ENCODE measurements around the gene ASL. TPM values are rescaled to one million over a fixed set of nuclear protein-coding genes. Genes with fewer than 3 reads are reported as not detected.
"Not testable (repeated sequence)": the region's sequence is repeated elsewhere in the genome, so short reads cannot be mapped to it uniquely, and the experiment has no call there.

The ASL gene
- total RNA-seq, 2 donors from 2014 or later: 37.8 to 47.9 TPM

- H3K27ac Mint-ChIP-seq: no peak overlapping the region
- H3K27me3 Mint-ChIP-seq (ENCODE audit: insufficient read depth): no peaks in the 10 kb centered on the region
- Histone ChIP-seq H3K4me1 (ENCODE audit: control insufficient read depth, insufficient read depth, low read length) (no peaks in the 10 kb centered on the region), H3K36me3 (ENCODE audit: control insufficient read depth, insufficient read depth, low read length) (no peaks in the 10 kb centered on the region), H3K27me3 (ENCODE audit: control insufficient read depth, insufficient read depth, low read length, poor library complexity, severe bottlenecking) (no peaks in the 10 kb centered on the region), H3K27ac (ENCODE audit: low read depth, low read length) (no peak overlapping the region), H3K9ac (ENCODE audit: extremely low read depth, low read length, poor library complexity, severe bottlenecking) (no peak overlapping the region), H3K4me3 (ENCODE audit: low read length) (no peak overlapping the region), H3K9me3 (ENCODE audit: control insufficient read depth, low read length) (peaks cover 4% of the 10 kb centered on the region)
- WGBS, 2 experiments (ENCODE audit: insufficient coverage in 1 of 2, insufficient read length in 1 of 2): 93 to 94% methylated on average over 5 of the region's 5 CpGs
- no peak overlapping the region for H3K4me3 Mint-ChIP-seq
- no peak for DNase-seq
- no peak for TF ChIP-seq CTCF (conservative IDR thresholded peaks at IDR 0.05)
- no peaks in the 10 kb centered on the region for H3K4me1 Mint-ChIP-seq
- peaks cover 2% of the 10 kb centered on the region for H3K9me3 Mint-ChIP-seq
- H3K36me3 Mint-ChIP-seq (ENCODE audit: low read depth): peaks cover 3% of the 10 kb centered on the region
These were observed 29.7 kb downstream of the ASL start for GRCh38 chr7:66105263-66105748.

GRCh38 chr7:66108410-66108809, 32.8 kb downstream of the ASL start:
- H3K9me3 Mint-ChIP-seq; H3K9ac ChIP-seq (ENCODE audit: extremely low read depth, low read length, poor library complexity, severe bottlenecking); H3K36me3 ChIP-seq (ENCODE audit: control insufficient read depth, insufficient read depth, low read length); H3K27me3 Mint-ChIP-seq (ENCODE audit: insufficient read depth); H3K4me3 ChIP-seq (ENCODE audit: low read length); H3K36me3 Mint-ChIP-seq (ENCODE audit: low read depth); DNase-seq; H3K27ac Mint-ChIP-seq; H3K9me3 ChIP-seq (ENCODE audit: control insufficient read depth, low read length); H3K4me1 ChIP-seq (ENCODE audit: control insufficient read depth, insufficient read depth, low read length); H3K4me3 Mint-ChIP-seq; H3K27ac ChIP-seq (ENCODE audit: low read depth, low read length); H3K27me3 ChIP-seq (ENCODE audit: control insufficient read depth, insufficient read depth, low read length, poor library complexity, severe bottlenecking); H3K4me1 Mint-ChIP-seq: not testable (repeated sequence)
- 86 to 94% methylated on average over 4 to 5 of the region's 5 CpGs for WGBS, 2 experiments (ENCODE audit: insufficient coverage in 1 of 2, insufficient read length in 1 of 2)

- H3K27ac Mint-ChIP-seq: no peak overlapping the region
- H3K36me3 ChIP-seq (ENCODE audit: control insufficient read depth, insufficient read depth, low read length): no peaks in the 10 kb centered on the region
- no peak overlapping the region for H3K4me3 ChIP-seq (ENCODE audit: low read length)
- WGBS, 2 experiments (ENCODE audit: insufficient coverage in 1 of 2, insufficient read length in 1 of 2): 46 to 69% methylated on average over 8 to 9 of the region's 9 CpGs
- peaks cover 4% of the 10 kb centered on the region for H3K4me1 Mint-ChIP-seq
- H3K4me1 ChIP-seq (ENCODE audit: control insufficient read depth, insufficient read depth, low read length): no peaks in the 10 kb centered on the region
- no peak for TF ChIP-seq CTCF (conservative IDR thresholded peaks at IDR 0.05)
- H3K9me3 Mint-ChIP-seq: peaks cover 5% of the 10 kb centered on the region
- H3K27me3 ChIP-seq (ENCODE audit: control insufficient read depth, insufficient read depth, low read length, poor library complexity, severe bottlenecking): no peaks in the 10 kb centered on the region
- no peak overlapping the region for H3K27ac ChIP-seq (ENCODE audit: low read depth, low read length)
- no peak overlapping the region for H3K9ac ChIP-seq (ENCODE audit: extremely low read depth, low read length, poor library complexity, severe bottlenecking)
- peaks cover 9% of the 10 kb centered on the region for H3K36me3 Mint-ChIP-seq (ENCODE audit: low read depth)
- H3K27me3 Mint-ChIP-seq (ENCODE audit: insufficient read depth): no peaks in the 10 kb centered on the region
- H3K9me3 ChIP-seq (ENCODE audit: control insufficient read depth, low read length): peaks cover 5% of the 10 kb centered on the region
- DNase-seq: no peak
- no peak overlapping the region for H3K4me3 Mint-ChIP-seq
These were observed 35.2 kb downstream of the ASL start for GRCh38 chr7:66110856-66111255.
